ENCODE results near the gene UMODL1.

UMODL1 gene

GRCh38 chr21:42148097-42148496 lies 77.0 kb downstream of the UMODL1 start:
- no peak for DNase-seq (ENCODE audit: low read depth, low spot score)

- DNase-seq (ENCODE audit: low read depth, low spot score): no peak
Measured at GRCh38 chr21:42148584-42148983, 77.5 kb downstream of the UMODL1 start.

- DNase-seq (ENCODE audit: low read depth, low spot score): no peak
Measured at GRCh38 chr21:42149656-42150473, 78.7 kb downstream of the UMODL1 start.

- DNase-seq (ENCODE audit: low read depth, low spot score): no peak
Measured at GRCh38 chr21:42150474-42151085, 79.5 kb downstream of the UMODL1 start.

GRCh38 chr21:42151148-42151947 lies 80.2 kb downstream of the UMODL1 start:
- DNase-seq (ENCODE audit: low read depth, low spot score): no peak

- DNase-seq (ENCODE audit: low read depth, low spot score): no peak
Measured at GRCh38 chr21:42151948-42152220, 80.8 kb downstream of the UMODL1 start.

GRCh38 chr21:42153046-42153686 lies 82.0 kb downstream of the UMODL1 start:
- no peak for DNase-seq (ENCODE audit: low read depth, low spot score)

GRCh38 chr21:42153746-42154145 lies 82.6 kb downstream of the UMODL1 start:
- no peak for DNase-seq (ENCODE audit: low read depth, low spot score)

- no peak for DNase-seq (ENCODE audit: low read depth, low spot score)
Measured at GRCh38 chr21:42154237-42155044, 83.3 kb downstream of the UMODL1 start.

GRCh38 chr21:42155045-42155855 lies 84.1 kb downstream of the UMODL1 start:
- no peak for DNase-seq (ENCODE audit: low read depth, low spot score)

- no peak for DNase-seq (ENCODE audit: low read depth, low spot score)
Measured at GRCh38 chr21:42156690-42157605, 85.8 kb downstream of the UMODL1 start.

- DNase-seq (ENCODE audit: low read depth, low spot score): no peak
Measured at GRCh38 chr21:42157606-42158310, 86.6 kb downstream of the UMODL1 start.

GRCh38 chr21:42158846-42159245 lies 87.7 kb downstream of the UMODL1 start:
- DNase-seq (ENCODE audit: low read depth, low spot score): no peak

GRCh38 chr21:42159560-42160110 lies 88.5 kb downstream of the UMODL1 start:
- DNase-seq (ENCODE audit: low read depth, low spot score): no peak

- DNase-seq (ENCODE audit: low read depth, low spot score): no peak
Measured at GRCh38 chr21:42160111-42160721, 89.1 kb downstream of the UMODL1 start.

GRCh38 chr21:42160765-42161164 lies 89.6 kb downstream of the UMODL1 start:
- DNase-seq (ENCODE audit: low read depth, low spot score): no peak

GRCh38 chr21:42161401-42161955 lies 90.4 kb downstream of the UMODL1 start:
- DNase-seq (ENCODE audit: low read depth, low spot score): no peak
